Skeletal muscle tissue (tissue), 4 donors: ENCODE measurements around the gene FEM1B. TPM values are rescaled to one million over a fixed set of nuclear protein-coding genes. Genes with fewer than 3 reads are reported as not detected.

Experiments
- H3K27ac ChIP-seq: one replicate; pipeline ENCODE4 v1.7.0; 2013; ENCODE audit warnings: mild to moderate bottlenecking, low read depth, low read length, inconsistent platforms
- H3K27me3 ChIP-seq, 3 donors: one replicate each; pipeline ENCODE4 v1.7.0; 2013; ENCODE audit warnings: low read length in 3 of 3; ENCODE audit not compliant: control insufficient read depth in 3 of 3, insufficient read depth in 3 of 3
- H3K36me3 ChIP-seq, 3 donors: one replicate each; pipeline ENCODE4 v1.7.0; 2013; ENCODE audit warnings: low read length in 3 of 3; ENCODE audit not compliant: control insufficient read depth in 3 of 3, insufficient read depth in 3 of 3
- H3K4me1 ChIP-seq, 3 donors: one replicate each; pipeline ENCODE4 v1.7.0; 2013; ENCODE audit warnings: low read length in 3 of 3, mild to moderate bottlenecking in 3 of 3; ENCODE audit not compliant: control insufficient read depth in 3 of 3, insufficient read depth in 3 of 3
- H3K4me3 ChIP-seq, 3 donors: one replicate each; pipeline ENCODE4 v1.7.0; 2013; ENCODE audit warnings: low read length in 3 of 3
- H3K9ac ChIP-seq, 3 donors: one replicate each; pipeline ENCODE4 v1.7.0; 2013; ENCODE audit warnings: low read length in 3 of 3, mild to moderate bottlenecking in 3 of 3, moderate library complexity in 2 of 3, low read depth in 1 of 3
- H3K9me3 ChIP-seq, 3 donors: one replicate each; pipeline ENCODE4 v1.7.0; 2013; ENCODE audit warnings: low read length in 3 of 3; ENCODE audit not compliant: control insufficient read depth in 3 of 3
- total RNA-seq: library from RNA; depleted of rRNA; stranded (reverse); fragments of >200 nt; gene quantifications from one replicate; pipeline ENCODE4 v1.2.3, GENCODE V29; 2014
- donor health status: Osteomylitis.

FEM1B gene
- total RNA-seq, result 42.8 TPM

GRCh38 chr15:68277603-68278344 lies at the start of gene FEM1B:
Gene FEM1B, plus strand, starts transcription at chr15:68277745. Its CDS starts 673 bp downstream, at chr15:68278418.
- H3K27me3 ChIP-seq, result no peaks in the 10 kb centered on the region
- peaks cover 64 to 85% (median 68%) of the 10 kb centered on the region in 3 donors for H3K4me1 ChIP-seq
- peak within 1 kb of the TSS; percentile 100 for H3K27ac ChIP-seq
- peak within 1 kb of the TSS; percentile 92 to 99 (median 96) for H3K9ac ChIP-seq
- no peaks in the 10 kb centered on the region for H3K9me3 ChIP-seq
- H3K4me3 ChIP-seq, result peak within 1 kb of the TSS; percentile 87 to 98 (median 97)
- peaks cover 0 to 3% (median 0%) of the 10 kb centered on the region in 3 donors for H3K36me3 ChIP-seq

DNA sequence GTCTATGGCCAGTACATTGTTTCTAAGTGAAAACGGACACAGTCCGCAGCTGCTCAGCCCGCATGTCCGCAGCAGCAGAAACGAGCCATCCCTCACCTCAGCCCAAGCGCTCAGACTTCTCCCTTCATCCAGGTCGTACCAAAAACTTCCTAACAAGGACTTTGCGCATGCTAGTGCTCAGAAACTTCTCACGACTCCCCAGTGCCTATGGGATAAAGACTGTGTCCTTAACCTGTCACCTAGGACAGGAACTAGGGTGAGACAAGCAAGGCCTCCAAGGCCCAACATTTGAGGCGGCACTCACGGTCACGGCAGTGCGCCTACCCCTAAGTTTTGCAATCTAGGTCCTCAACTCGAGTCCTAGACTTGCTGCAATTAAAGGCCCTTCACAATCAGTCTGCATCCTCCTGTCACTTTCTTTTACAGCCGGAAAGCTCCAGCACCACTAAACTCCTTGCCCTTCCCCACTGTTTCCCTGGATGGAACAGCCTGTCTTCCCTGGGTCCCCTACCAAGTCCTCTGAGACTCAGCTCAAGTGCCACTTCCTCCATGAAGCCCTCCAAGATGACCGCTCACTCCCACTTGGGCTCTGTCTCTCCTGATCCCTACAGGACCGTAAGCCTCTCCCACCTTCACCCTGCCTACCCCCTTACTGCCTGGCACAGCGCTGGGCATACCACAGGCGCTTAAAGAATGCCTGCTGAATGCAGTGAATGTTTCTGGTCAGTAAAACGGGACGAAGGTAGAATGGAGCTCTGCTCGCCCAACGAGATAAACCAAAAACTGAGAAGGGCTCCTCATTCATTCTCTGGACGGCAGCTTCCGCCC lies 49.2 kb upstream of the FEM1B start:
- no peaks in the 10 kb centered on the region for H3K9me3 ChIP-seq
- peaks cover 18 to 20% (median 19%) of the 10 kb centered on the region in 3 donors for H3K4me1 ChIP-seq
- H3K36me3 ChIP-seq, result no peaks in the 10 kb centered on the region
- no peaks in the 10 kb centered on the region for H3K27me3 ChIP-seq
- H3K27ac ChIP-seq, result peak overlapping the region; percentile 70
- peak overlapping the region; percentile 75 to 85 (median 82) for H3K4me3 ChIP-seq
- H3K9ac ChIP-seq, result peak overlapping the region; percentile 74 to 85 (median 82)

GRCh38 chr15:68228971-68229385 lies 48.6 kb upstream of the FEM1B start:
- no peaks in the 10 kb centered on the region for H3K36me3 ChIP-seq
- peak overlapping the region; percentile 70 for H3K27ac ChIP-seq
- H3K27me3 ChIP-seq, result no peaks in the 10 kb centered on the region
- H3K9me3 ChIP-seq, result no peaks in the 10 kb centered on the region
- H3K4me1 ChIP-seq, result peaks cover 18 to 20% (median 19%) of the 10 kb centered on the region in 3 donors
- peak overlapping the region; percentile 74 to 85 (median 82) for H3K9ac ChIP-seq
- H3K4me3 ChIP-seq, result peak overlapping the region; percentile 75 to 85 (median 82)

GRCh38 chr15:68229386-68230156 lies 48.0 kb upstream of the FEM1B start, which contains the start of gene CLN6:
Gene CLN6, minus strand, starts transcription at chr15:68229728. Its CDS starts 144 bp downstream, at chr15:68229584.
- Histone ChIP-seq H3K27ac (peak within 1 kb of the TSS; percentile 70), H3K27me3 (no peaks in the 10 kb centered on the region), H3K9ac (peak within 1 kb of the TSS; percentile 74 to 88 (median 82)), H3K36me3 (no peaks in the 10 kb centered on the region), H3K4me3 (peak within 1 kb of the TSS; percentile 79 to 85 (median 82)), H3K4me1 (peaks cover 18 to 20% (median 19%) of the 10 kb centered on the region in 3 donors), H3K9me3 (no peaks in the 10 kb centered on the region)

GRCh38 chr15:68230157-68231100 lies 47.1 kb upstream of the FEM1B start:
- Histone ChIP-seq H3K27me3 (no peaks in the 10 kb centered on the region), H3K9ac (peak overlapping the region; percentile 68 to 88 (median 70)), H3K4me1 (peaks cover 18 to 20% (median 19%) of the 10 kb centered on the region in 3 donors), H3K9me3 (no peaks in the 10 kb centered on the region), H3K4me3 (peak overlapping the region; percentile 79 to 85 (median 82)), H3K36me3 (no peaks in the 10 kb centered on the region), H3K27ac (peak overlapping the region; percentile 70)

GRCh38 chr15:68231102-68231818 lies 46.3 kb upstream of the FEM1B start:
- Histone ChIP-seq H3K4me3 (no peak overlapping the region), H3K4me1 (peaks cover 18 to 20% (median 19%) of the 10 kb centered on the region in 3 donors), H3K9me3 (no peaks in the 10 kb centered on the region), H3K27me3 (no peaks in the 10 kb centered on the region), H3K27ac (no peak overlapping the region), H3K36me3 (no peaks in the 10 kb centered on the region), H3K9ac (no peak overlapping the region)

DNA sequence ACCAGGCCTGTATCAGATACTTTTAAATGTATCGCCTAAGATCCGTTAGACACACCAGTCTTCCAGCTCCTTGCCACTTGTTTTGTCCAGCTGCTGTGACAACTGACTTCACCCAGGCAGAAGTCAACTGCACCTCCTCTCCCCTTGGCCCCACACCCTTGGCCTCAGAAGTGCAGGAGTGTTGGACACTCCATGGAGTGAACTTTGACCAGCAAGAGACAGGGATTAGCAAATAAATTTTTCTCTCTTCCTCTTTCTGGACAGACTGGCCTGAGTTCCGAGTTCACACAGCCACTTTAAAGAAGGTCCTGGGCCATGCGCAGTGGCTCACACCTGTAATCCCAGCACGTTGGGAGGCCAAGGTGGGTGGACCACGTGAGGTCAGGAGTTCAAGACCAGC lies 45.1 kb upstream of the FEM1B start:
- no peak overlapping the region for H3K27ac ChIP-seq
- peaks cover 18 to 20% (median 19%) of the 10 kb centered on the region in 3 donors for H3K4me1 ChIP-seq
- no peaks in the 10 kb centered on the region for H3K27me3 ChIP-seq
- H3K9ac ChIP-seq, result no peak overlapping the region
- H3K36me3 ChIP-seq, result no peaks in the 10 kb centered on the region
- H3K9me3 ChIP-seq, result no peaks in the 10 kb centered on the region
- no peak overlapping the region for H3K4me3 ChIP-seq

DNA sequence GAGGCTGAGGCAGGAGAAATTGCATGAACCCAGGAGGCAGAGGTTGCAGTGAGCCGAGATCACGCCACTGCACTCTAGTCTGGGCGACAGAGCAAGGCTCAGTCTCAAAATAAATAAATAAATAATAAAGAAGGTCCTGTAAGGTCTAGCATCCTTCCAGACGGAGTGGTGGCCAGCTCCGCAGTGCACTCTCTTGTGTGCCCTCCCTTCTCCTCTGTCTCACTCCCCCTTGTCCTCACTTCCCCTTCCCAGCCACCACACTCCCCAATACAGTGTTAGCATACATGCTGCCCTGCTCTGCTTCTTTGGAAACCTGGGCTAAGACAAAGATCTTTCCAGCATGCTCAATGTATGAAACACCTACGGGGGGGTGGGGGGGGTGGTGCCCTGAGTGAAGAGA lies 44.6 kb upstream of the FEM1B start:
- no peaks in the 10 kb centered on the region for H3K36me3 ChIP-seq
- H3K4me1 ChIP-seq, result peaks cover 17 to 20% (median 18%) of the 10 kb centered on the region in 3 donors
- no peaks in the 10 kb centered on the region for H3K9me3 ChIP-seq
- no peak overlapping the region for H3K27ac ChIP-seq
- H3K9ac ChIP-seq, result no peak overlapping the region
- H3K27me3 ChIP-seq, result no peaks in the 10 kb centered on the region
- no peak overlapping the region for H3K4me3 ChIP-seq
